RWPE2 (cell line): ENCODE results near the gene ANGPTL1.

Source experiments
- ATAC-seq: fragments of 200-7000 bp; cut with Tn5 transposase; 3 replicates; pipeline ENCODE4 v1.9.1; 2021; ENCODE audit warnings: low read depth
- DNase-seq: peaks from one replicate; pipeline ENCODE4 v3.0.0-alpha.2; 2020; ENCODE audit warnings: low spot score
- H3K27ac ChIP-seq: fragments of 450-650 bp; 2 replicates; pipeline ENCODE4 v1.5.1; 2017; ENCODE audit warnings: mild to moderate bottlenecking; ENCODE audit not compliant: poor library complexity, severe bottlenecking
- H3K27me3 ChIP-seq: fragments of 250-450 bp; sonication (Bioruptor Pico); 2 replicates; pipeline ENCODE4 v1.5.1; 2021; ENCODE audit warnings: mild to moderate bottlenecking, moderate library complexity; ENCODE audit not compliant: insufficient read depth, poor library complexity, severe bottlenecking
- H3K36me3 ChIP-seq: fragments of 250-450 bp; sonication (Bioruptor Pico); 2 replicates; pipeline ENCODE4 v1.5.1; 2020; ENCODE audit warnings: low read depth, mild to moderate bottlenecking, moderate library complexity
- H3K4me1 ChIP-seq: fragments of 250-450 bp; sonication (Bioruptor Pico); 2 replicates; pipeline ENCODE4 v1.5.1; 2021; ENCODE audit warnings: mild to moderate bottlenecking, moderate library complexity; ENCODE audit not compliant: insufficient read depth, poor library complexity, severe bottlenecking
- H3K4me3 ChIP-seq: fragments of 250-450 bp; sonication (Bioruptor Pico); 2 replicates; pipeline ENCODE4 v1.5.1; 2021; ENCODE audit warnings: mild to moderate bottlenecking, moderate library complexity; ENCODE audit not compliant: severe bottlenecking
- H3K9me3 ChIP-seq: fragments of 250-450 bp; sonication (Bioruptor Pico); 2 replicates; pipeline ENCODE4 v1.5.1; 2021; ENCODE audit warnings: mild to moderate bottlenecking, moderate library complexity; ENCODE audit not compliant: severe bottlenecking
- CTCF ChIP-seq: fragments of 450-650 bp; IDR thresholded peaks from one replicate; pipeline ENCODE4 v1.5.1; 2017; ENCODE audit warnings: mild to moderate bottlenecking, moderate library complexity; ENCODE audit not compliant: poor library complexity, severe bottlenecking

Gene ANGPTL1

GRCh38 chr1:178877896-178878295, 7.0 kb upstream of the ANGPTL1 start:
- Histone ChIP-seq H3K4me3 (no peak overlapping the region), H3K27me3 (no peaks in the 10 kb centered on the region), H3K9me3 (no peaks in the 10 kb centered on the region), H3K4me1 (no peaks in the 10 kb centered on the region), H3K27ac (no peak overlapping the region), H3K36me3 (peaks cover 3% of the 10 kb centered on the region; the same call in 1 of the 2 replicates)
- no peak for DNase-seq
- no peak for ATAC-seq
- TF ChIP-seq CTCF: no peak

DNA sequence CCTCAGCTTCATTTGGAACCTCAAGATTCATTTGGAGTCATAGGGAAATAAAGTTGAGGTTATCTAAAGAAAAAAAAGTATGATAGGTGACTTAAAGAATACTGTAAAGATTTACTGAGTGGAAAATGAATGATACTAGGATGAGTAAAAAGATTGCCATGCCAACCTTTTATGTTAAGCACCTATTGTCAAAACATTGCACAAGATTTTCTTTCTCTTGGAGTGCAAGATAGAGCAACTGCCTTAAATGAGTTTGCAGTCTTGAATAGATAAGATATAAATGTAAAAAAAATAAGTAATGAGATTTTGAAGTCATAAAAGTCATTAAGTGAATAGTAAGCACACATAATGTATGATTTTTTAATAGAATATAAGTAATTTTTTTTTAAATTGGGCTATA, 5.1 kb upstream of the ANGPTL1 start:
- no peak for TF ChIP-seq CTCF
- H3K27me3 ChIP-seq: no peaks in the 10 kb centered on the region
- H3K4me1 ChIP-seq: no peaks in the 10 kb centered on the region
- no peak for ATAC-seq
- DNase-seq: no peak
- no peaks in the 10 kb centered on the region for H3K9me3 ChIP-seq
- H3K4me3 ChIP-seq: no peak overlapping the region
- H3K36me3 ChIP-seq: peaks cover 3% of the 10 kb centered on the region; the same call in 1 of the 2 replicates
- no peak overlapping the region for H3K27ac ChIP-seq

- Histone ChIP-seq H3K27ac (no peak overlapping the region), H3K4me3 (no peak overlapping the region), H3K9me3 (no peaks in the 10 kb centered on the region), H3K4me1 (no peaks in the 10 kb centered on the region), H3K27me3 (no peaks in the 10 kb centered on the region), H3K36me3 (peaks cover 3% of the 10 kb centered on the region; the same call in 1 of the 2 replicates)
- ATAC-seq: no peak
- TF ChIP-seq CTCF: no peak
- DNase-seq: no peak
These were observed 4.1 kb upstream of the ANGPTL1 start for GRCh38 chr1:178874966-178875365.

DNA sequence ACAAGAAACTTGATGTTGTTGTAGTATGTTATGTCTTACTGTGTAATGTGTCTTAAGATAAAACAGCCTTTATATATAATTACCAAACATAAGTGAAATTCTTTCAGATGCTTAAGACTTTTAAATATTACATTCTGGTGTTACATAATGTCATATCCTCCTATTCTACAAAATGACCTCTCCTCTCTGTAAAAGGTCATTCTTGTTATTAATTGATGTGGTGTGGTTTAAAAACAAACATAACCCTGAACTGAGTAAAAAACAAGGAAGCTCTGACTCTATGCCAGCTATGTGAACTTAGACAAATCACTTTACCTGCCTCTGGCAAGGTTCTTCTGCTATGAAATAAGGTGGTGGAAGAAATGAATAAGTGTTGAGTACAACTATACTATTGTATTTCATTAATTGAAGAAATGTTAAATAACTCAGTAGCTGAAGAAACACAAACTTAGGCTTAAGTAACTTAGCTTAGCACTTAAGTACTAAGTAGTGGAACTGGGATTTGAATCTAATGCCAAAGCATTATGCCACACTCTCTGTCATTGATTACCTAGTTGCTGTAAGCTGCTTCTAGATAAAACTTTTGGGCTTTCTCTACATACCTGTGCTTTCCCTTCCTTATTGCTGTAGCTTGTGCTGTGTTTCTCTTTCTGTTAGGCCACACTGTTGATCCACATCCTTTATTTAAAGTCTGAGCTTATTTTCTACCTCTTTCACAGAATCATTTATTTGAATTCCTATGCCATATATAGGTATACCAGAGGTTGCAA, 859 bp upstream of the ANGPTL1 start:
- no peaks in the 10 kb centered on the region for H3K4me1 ChIP-seq
- DNase-seq (no peak), ATAC-seq (no peak)
- no peaks in the 10 kb centered on the region for H3K27me3 ChIP-seq
- no peaks in the 10 kb centered on the region for H3K9me3 ChIP-seq
- TF ChIP-seq CTCF: no peak
- no peak overlapping the region for H3K27ac ChIP-seq
- H3K4me3 ChIP-seq: no peak overlapping the region
- H3K36me3 ChIP-seq: no peaks in the 10 kb centered on the region

DNA sequence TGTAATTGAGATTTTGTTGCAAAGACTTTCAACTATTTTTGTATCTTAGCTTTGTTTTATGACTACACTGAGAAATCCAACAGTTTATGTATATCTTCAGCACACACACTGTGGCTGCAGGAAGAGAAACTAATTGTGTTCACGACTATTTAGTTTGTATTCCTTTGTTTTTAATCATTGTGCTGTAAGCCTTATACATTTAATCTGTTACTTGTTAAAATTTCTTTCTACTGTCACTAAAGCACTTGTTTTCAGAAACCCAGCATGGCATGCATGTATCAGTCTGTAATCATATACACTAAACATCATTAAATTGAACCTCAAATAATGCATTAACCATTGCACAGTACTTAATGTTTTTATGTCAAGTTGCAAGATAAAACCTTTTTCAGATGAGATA, 656 bp downstream of the ANGPTL1 start:
- TF ChIP-seq CTCF: no peak
- Histone ChIP-seq H3K36me3 (no peaks in the 10 kb centered on the region), H3K9me3 (no peaks in the 10 kb centered on the region), H3K4me1 (no peaks in the 10 kb centered on the region), H3K27me3 (no peaks in the 10 kb centered on the region), H3K27ac (no peak overlapping the region), H3K4me3 (no peak overlapping the region)
- DNase-seq: no peak
- no peak for ATAC-seq
